OCI-LY7 (cell line): ENCODE results near the gene ACSL3. TPM values are rescaled to one million over a fixed set of nuclear protein-coding genes. Genes with fewer than 3 reads are reported as not detected.

Experiments
- BruUV-seq: library from RNA; stranded (reverse); fragments of 400-500 nt; replicated peaks from 2 replicates; lab custom pipeline; 2021; lab: Mats Ljungman, UMichigan
- CTCF ChIA-PET: fragments of 300-600 bp; sonication (Branson Sonifier 250); formaldehyde crosslinking; loops from one replicate; lab custom pipeline; 2022; ENCODE audit warnings: antibody characterized with exemption; ENCODE audit not compliant: unreplicated experiment; lab: Charles Lee
- POLR2A ChIA-PET: fragments of 300-600 bp; sonication (Branson Sonifier 250); formaldehyde crosslinking; loops from one replicate; lab custom pipeline; 2022; ENCODE audit warnings: antibody characterized with exemption; lab: Charles Lee
- DNase-seq: peaks from one replicate; pipeline ENCODE4 v3.0.0-alpha.2; 2015; ENCODE audit warnings: low spot score
- H2AFZ ChIP-seq: fragments of 200-600 bp; sonication (generic), shearing (Covaris generic); 2 replicates; pipeline ENCODE4 v1.6.1; 2014; ENCODE audit warnings: mild to moderate bottlenecking, antibody characterized with exemption, low read length, moderate library complexity
- H3K27ac ChIP-seq: fragments of 200-600 bp; sonication (generic); 2 replicates; pipeline ENCODE4 v1.5.1; 2014; ENCODE audit warnings: mixed run types, low read depth, mild to moderate bottlenecking, moderate library complexity, low read length, inconsistent platforms; ENCODE audit not compliant: poor library complexity, severe bottlenecking
- H3K36me3 ChIP-seq: fragments of 200-600 bp; sonication (generic); 2 replicates; pipeline ENCODE4 v1.6.1; 2014; ENCODE audit warnings: mild to moderate bottlenecking, antibody characterized with exemption, low read length, moderate library complexity, mixed read lengths; ENCODE audit not compliant: insufficient read depth
- H3K4me1 ChIP-seq: fragments of 200-600 bp; sonication (generic); 2 replicates; pipeline ENCODE4 v1.5.1; 2014; ENCODE audit warnings: mild to moderate bottlenecking, low read length; ENCODE audit not compliant: insufficient read depth, poor library complexity, severe bottlenecking
- H3K4me2 ChIP-seq: fragments of 200-600 bp; sonication (generic); 2 replicates; pipeline ENCODE4 v1.6.1; 2014; ENCODE audit warnings: mild to moderate bottlenecking, low read length
- H3K4me3 ChIP-seq: fragments of 200-600 bp; sonication (generic); 2 replicates; pipeline ENCODE4 v1.5.1; 2014; ENCODE audit warnings: mild to moderate bottlenecking, low read depth, low read length; ENCODE audit not compliant: poor library complexity, severe bottlenecking
- H3K79me2 ChIP-seq: fragments of 200-600 bp; sonication (generic); 2 replicates; pipeline ENCODE4 v1.6.1; 2016; ENCODE audit warnings: low read depth, mild to moderate bottlenecking, low read length, moderate library complexity, mixed read lengths; ENCODE audit not compliant: insufficient read depth
- H3K9me2 ChIP-seq: fragments of 200-600 bp; sonication (generic); 2 replicates; pipeline ENCODE4 v1.6.1; 2016; ENCODE audit warnings: mild to moderate bottlenecking, low read length, mixed read lengths; ENCODE audit not compliant: insufficient read depth
- H3K9me3 ChIP-seq: fragments of 200-600 bp; sonication (generic); 2 replicates; pipeline ENCODE4 v1.6.1; 2014; ENCODE audit warnings: mild to moderate bottlenecking, mixed run types, low read length, mixed read lengths
- H4K20me1 ChIP-seq: fragments of 200-600 bp; sonication (generic); 2 replicates; pipeline ENCODE4 v1.6.1; 2014; ENCODE audit warnings: mild to moderate bottlenecking, antibody characterized with exemption, low read length, moderate library complexity, mixed read lengths; ENCODE audit not compliant: insufficient read depth
- EZH2phosphoT487 ChIP-seq: fragments of 200-600 bp; sonication (generic); IDR thresholded peaks from 2 replicates; pipeline ENCODE4 v1.6.1; 2018; ENCODE audit warnings: low read depth, borderline replicate concordance, mild to moderate bottlenecking, mixed run types, antibody characterized with exemption, low read length, moderate library complexity, mixed read lengths
- intact Hi-C: fragments of 100-400 bp; cut with micrococcal nuclease; formaldehyde crosslinking; loops from one replicate; pipeline ENCODE4 v1.10.0; 2022; ENCODE audit not compliant: unreplicated experiment
- total RNA-seq, 2 experiments: library from RNA; depleted of rRNA in 1 of 2; stranded (reverse); fragments of >200 nt in 1 of 2; shearing (Covaris generic) in 1 of 2; gene quantifications; 2 replicates each; pipeline ENCODE4 v1.2.3, GENCODE V29; 2014 to 2022
- TF ChIP-seq, protein P1 (sequence below): fragments of 200-600 bp; sonication (generic); conservative IDR thresholded peaks from 2 replicates; pipeline ENCODE4 v1.5.1; 2014; ENCODE audit warnings: mild to moderate bottlenecking, antibody characterized with exemption, low read length, moderate library complexity, mixed read lengths

Gene ACSL3
- total RNA-seq, 2 experiments from 2014 or later = 62.6 to 83.2 TPM

DNA sequence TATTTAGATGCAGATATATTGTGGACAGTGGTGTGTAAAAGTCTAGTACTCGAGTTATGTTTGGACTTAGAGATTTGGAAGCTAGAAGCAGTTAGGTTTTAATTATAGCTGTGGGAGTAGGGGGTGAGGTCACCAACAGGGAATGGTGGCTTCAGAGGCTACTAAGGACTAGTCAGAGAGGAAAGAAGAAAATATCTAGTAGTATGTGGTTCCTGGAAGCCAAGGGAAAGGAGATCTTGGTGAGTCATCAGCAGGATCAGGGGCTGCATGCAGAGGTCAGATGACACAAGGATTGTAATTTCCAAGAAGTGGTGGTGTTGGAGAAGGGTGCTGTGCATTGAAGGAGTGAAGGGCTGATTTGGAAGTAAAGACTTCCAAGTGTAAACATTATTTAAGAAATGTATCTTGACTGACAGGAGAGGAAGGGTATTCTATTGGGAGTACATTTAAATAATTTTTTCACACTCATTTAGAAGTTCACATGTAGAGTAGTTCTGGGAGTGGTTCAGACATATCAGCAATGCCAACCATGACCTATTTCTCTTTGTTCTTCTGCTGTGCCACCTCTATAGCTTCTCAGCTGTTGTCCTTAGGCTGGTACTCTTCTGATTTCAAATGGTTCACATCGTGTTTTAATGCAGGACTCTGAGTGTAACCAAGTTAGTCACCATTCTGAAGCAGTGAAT lies 59.1 kb downstream of the ACSL3 start:
- Histone ChIP-seq H2AFZ (no peak overlapping the region), H3K4me3 (no peak overlapping the region), H4K20me1 (no peaks in the 10 kb centered on the region), H3K27ac (no peak overlapping the region), H3K9me2 (no peaks in the 10 kb centered on the region), H3K4me2 (no peak overlapping the region), H3K79me2 (peaks cover 12% of the 10 kb centered on the region; the same call in 1 of the 2 replicates), H3K9me3 (no peaks in the 10 kb centered on the region), H3K4me1 (peaks cover 4% of the 10 kb centered on the region), H3K36me3 (peaks cover 68% of the 10 kb centered on the region)
- no peak for DNase-seq
- CTCF ChIA-PET = no interaction called here
- intact Hi-C loops = loop anchor here (10.0 kb wide), 1 partner anchor 915 kb away; the partner anchor contains the start of gene AP1S3
- POLR2A ChIA-PET = interaction anchor here (0.7 to 1.3 kb wide), 3 partner anchors 9 to 725 kb away, joined by 3 to 4 read pairs (median 3); no protein-coding TSS in a partner anchor
- no TSS peak for BruUV-seq
- TF ChIP-seq, protein P1, sequence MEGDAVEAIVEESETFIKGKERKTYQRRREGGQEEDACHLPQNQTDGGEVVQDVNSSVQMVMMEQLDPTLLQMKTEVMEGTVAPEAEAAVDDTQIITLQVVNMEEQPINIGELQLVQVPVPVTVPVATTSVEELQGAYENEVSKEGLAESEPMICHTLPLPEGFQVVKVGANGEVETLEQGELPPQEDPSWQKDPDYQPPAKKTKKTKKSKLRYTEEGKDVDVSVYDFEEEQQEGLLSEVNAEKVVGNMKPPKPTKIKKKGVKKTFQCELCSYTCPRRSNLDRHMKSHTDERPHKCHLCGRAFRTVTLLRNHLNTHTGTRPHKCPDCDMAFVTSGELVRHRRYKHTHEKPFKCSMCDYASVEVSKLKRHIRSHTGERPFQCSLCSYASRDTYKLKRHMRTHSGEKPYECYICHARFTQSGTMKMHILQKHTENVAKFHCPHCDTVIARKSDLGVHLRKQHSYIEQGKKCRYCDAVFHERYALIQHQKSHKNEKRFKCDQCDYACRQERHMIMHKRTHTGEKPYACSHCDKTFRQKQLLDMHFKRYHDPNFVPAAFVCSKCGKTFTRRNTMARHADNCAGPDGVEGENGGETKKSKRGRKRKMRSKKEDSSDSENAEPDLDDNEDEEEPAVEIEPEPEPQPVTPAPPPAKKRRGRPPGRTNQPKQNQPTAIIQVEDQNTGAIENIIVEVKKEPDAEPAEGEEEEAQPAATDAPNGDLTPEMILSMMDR = no peak
- TF ChIP-seq EZH2phosphoT487 = no peak

DNA sequence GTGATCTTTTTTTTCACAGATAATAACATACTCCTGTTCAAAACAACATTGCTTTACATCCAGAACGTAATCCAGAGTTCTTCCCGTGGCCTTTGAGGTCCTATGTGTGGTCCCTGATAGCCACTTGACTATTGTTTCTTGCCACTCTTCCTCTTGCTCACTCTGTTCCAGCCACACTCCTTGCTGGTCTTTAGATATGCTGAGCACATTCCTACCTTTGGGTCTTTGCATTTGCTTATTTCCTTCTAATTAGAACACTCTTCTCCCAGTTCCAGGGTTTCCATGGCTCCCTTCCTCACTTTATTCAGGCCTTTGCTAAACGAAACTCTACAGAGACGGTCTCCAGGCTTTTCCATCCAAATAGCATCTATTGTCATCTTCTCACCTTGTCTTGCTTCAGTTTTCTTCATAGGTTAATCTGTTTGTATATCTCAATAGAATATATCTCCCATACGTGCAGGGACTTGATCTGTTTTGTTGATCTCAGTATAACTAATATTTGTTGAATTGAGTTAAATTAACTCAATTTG lies 59.9 kb downstream of the ACSL3 start:
- intact Hi-C loops = no loop called here
- no TSS peak for BruUV-seq
- no peak for DNase-seq
- Histone ChIP-seq H3K4me1 (no peaks in the 10 kb centered on the region), H3K4me3 (no peak overlapping the region), H2AFZ (no peak overlapping the region), H3K4me2 (no peak overlapping the region), H3K79me2 (peaks cover 5% of the 10 kb centered on the region; the same call in 1 of the 2 replicates), H3K9me2 (no peaks in the 10 kb centered on the region), H3K36me3 (peaks cover 66% of the 10 kb centered on the region), H3K27ac (no peak overlapping the region), H3K9me3 (no peaks in the 10 kb centered on the region), H4K20me1 (no peaks in the 10 kb centered on the region)
- ChIA-PET POLR2A (interaction anchor here (0.7 to 1.3 kb wide), 3 partner anchors 10 to 725 kb away, joined by 3 to 4 read pairs (median 3); no protein-coding TSS in a partner anchor), CTCF (no interaction called here)
- TF ChIP-seq, protein P1 = no peak
- TF ChIP-seq EZH2phosphoT487 = no peak
